ENCODE measurements around the gene FANCG. TPM values are rescaled to one million over a fixed set of nuclear protein-coding genes. Genes with fewer than 3 reads are reported as not detected.

FANCG gene
- total and polyA plus RNA-seq, 2 donors from 2014 or later = 13.5 to 13.8 TPM

DNA sequence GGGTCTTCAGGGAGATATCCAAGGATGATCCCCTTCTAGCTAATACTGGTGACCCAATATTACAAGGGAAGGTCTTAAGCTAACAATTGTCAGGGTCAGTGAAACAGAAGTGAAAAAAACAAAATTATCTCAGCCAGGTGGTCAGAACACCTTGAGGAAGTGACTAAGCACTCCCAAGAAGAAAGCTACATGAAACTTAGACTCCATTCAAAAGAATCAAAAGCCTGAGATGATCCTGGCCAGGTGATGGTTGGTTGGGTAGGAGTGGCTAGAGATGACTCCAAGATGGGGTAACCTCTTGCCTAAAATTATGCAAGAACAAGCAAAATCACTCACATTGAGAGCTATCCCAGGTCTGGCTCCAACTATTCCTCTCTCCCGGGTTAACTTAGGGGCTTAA is 12.7 kb downstream of the FANCG start:
- TF ChIP-seq, protein P1, sequence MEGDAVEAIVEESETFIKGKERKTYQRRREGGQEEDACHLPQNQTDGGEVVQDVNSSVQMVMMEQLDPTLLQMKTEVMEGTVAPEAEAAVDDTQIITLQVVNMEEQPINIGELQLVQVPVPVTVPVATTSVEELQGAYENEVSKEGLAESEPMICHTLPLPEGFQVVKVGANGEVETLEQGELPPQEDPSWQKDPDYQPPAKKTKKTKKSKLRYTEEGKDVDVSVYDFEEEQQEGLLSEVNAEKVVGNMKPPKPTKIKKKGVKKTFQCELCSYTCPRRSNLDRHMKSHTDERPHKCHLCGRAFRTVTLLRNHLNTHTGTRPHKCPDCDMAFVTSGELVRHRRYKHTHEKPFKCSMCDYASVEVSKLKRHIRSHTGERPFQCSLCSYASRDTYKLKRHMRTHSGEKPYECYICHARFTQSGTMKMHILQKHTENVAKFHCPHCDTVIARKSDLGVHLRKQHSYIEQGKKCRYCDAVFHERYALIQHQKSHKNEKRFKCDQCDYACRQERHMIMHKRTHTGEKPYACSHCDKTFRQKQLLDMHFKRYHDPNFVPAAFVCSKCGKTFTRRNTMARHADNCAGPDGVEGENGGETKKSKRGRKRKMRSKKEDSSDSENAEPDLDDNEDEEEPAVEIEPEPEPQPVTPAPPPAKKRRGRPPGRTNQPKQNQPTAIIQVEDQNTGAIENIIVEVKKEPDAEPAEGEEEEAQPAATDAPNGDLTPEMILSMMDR (IDR thresholded peaks at IDR 0.05; ENCODE audit: borderline replicate concordance, extremely low read depth, insufficient read depth) = no peak
- intact Hi-C loops (cut with DNase I) = no loop called here

DNA sequence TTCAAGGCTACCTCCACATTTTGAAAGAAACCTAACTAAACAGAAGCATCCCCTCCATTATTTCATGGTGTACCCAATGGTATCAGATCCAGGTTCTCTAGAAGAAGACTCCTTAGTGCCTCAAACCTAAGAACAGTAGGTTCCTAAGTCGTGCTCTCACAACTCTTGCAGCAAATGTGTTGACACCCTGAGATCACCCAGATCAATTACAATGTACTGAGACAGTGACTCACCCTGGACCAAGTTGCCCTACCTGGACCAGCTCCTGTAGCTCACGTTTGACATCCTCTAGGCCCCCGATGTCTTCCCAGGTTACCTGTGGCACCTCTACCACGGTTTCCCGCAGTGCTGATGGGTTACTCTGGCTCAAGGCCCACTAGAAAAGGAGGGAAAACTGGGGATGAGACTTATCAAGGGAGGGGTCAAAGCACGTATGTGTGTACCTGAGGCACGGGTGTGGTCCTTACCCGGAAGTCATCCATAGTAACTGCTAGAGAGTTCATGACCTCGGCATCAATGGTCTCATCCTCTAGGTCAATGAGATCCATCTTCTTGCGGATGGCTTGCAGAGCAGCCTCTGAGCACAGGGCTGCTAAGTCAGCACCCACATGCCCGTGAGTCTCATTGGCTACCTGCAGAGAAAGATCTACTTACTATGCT is 19.1 kb downstream of the FANCG start:
- Histone ChIP-seq H3K4me1 (ENCODE audit: control insufficient read depth in 2 of 3, insufficient read depth in 2 of 3, low read depth in 1 of 3, low read length in 3 of 3) (no peaks in the 10 kb centered on the region), H3K9ac (ENCODE audit: low read length in 3 of 3) (no peak overlapping the region), H3K4me3 (ENCODE audit: low read length in 3 of 3) (no peak overlapping the region), H3K36me3 (ENCODE audit: control insufficient read depth in 2 of 3, insufficient read depth in 3 of 3, low read length in 3 of 3) (peaks cover 50 to 96% (median 87%) of the 10 kb centered on the region in 3 donors), H3K27ac (ENCODE audit: low read depth in 2 of 2, low read length in 2 of 2) (no peak overlapping the region), H3K27me3 (ENCODE audit: control insufficient read depth, insufficient read depth, low read length) (no peaks in the 10 kb centered on the region), H3K9me3 (ENCODE audit: control insufficient read depth in 2 of 3, insufficient read depth in 1 of 3, low read length in 3 of 3) (no peaks in the 10 kb centered on the region)
- intact Hi-C loops (cut with DNase I) = no loop called here
- TF ChIP-seq, protein P1 (IDR thresholded peaks at IDR 0.05; ENCODE audit: borderline replicate concordance, extremely low read depth, insufficient read depth) = no peak
- DNase-seq (no peak), FAIRE-seq (no peak)

More for the DNA sequence above, 12.7 kb downstream of the FANCG start:
- FAIRE-seq (no peak), DNase-seq (no peak)
- H3K27ac ChIP-seq (ENCODE audit: low read depth in 2 of 2, low read length in 2 of 2) = no peak overlapping the region
- no peaks in the 10 kb centered on the region for H3K9me3 ChIP-seq (ENCODE audit: control insufficient read depth in 2 of 3, insufficient read depth in 1 of 3, low read length in 3 of 3)
- no peak overlapping the region for H3K4me3 ChIP-seq (ENCODE audit: low read length in 3 of 3)
- H3K4me1 ChIP-seq (ENCODE audit: control insufficient read depth in 2 of 3, insufficient read depth in 2 of 3, low read depth in 1 of 3, low read length in 3 of 3) = peaks cover 4 to 25% (median 23%) of the 10 kb centered on the region in 3 donors
- H3K27me3 ChIP-seq (ENCODE audit: control insufficient read depth, insufficient read depth, low read length) = no peaks in the 10 kb centered on the region
- H3K36me3 ChIP-seq (ENCODE audit: control insufficient read depth in 2 of 3, insufficient read depth in 3 of 3, low read length in 3 of 3) = peaks cover 39 to 59% (median 52%) of the 10 kb centered on the region in 3 donors
- H3K9ac ChIP-seq (ENCODE audit: low read length in 3 of 3) = no peak overlapping the region

DNA sequence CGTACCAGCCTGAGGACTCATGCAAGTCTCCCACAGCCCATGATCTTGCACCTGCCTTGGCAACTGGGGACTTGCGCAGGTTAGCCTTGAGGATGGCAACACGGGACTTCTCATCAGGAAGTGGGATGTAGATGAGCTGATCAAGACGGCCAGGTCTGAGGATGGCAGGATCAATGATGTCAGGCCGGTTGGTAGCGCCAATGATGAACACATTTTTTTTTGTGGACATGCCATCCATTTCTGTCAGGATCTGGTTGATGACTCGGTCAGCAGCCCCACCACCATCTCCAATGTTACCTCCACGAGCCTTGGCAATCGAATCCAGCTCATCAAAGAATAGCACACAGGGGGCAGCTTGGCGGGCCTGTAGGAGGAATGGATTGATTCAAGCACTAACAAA is 20.3 kb downstream of the FANCG start:
- TF ChIP-seq, protein P1 (IDR thresholded peaks at IDR 0.05; ENCODE audit: borderline replicate concordance, extremely low read depth, insufficient read depth) = no peak
- FAIRE-seq (no peak), DNase-seq (no peak)
- Histone ChIP-seq H3K9me3 (ENCODE audit: control insufficient read depth in 2 of 3, insufficient read depth in 1 of 3, low read length in 3 of 3) (no peaks in the 10 kb centered on the region), H3K36me3 (ENCODE audit: control insufficient read depth in 2 of 3, insufficient read depth in 3 of 3, low read length in 3 of 3) (peaks cover 43 to 88% (median 79%) of the 10 kb centered on the region in 3 donors), H3K4me1 (ENCODE audit: control insufficient read depth in 2 of 3, insufficient read depth in 2 of 3, low read depth in 1 of 3, low read length in 3 of 3) (no peaks in the 10 kb centered on the region), H3K4me3 (ENCODE audit: low read length in 3 of 3) (no peak overlapping the region), H3K27me3 (ENCODE audit: control insufficient read depth, insufficient read depth, low read length) (no peaks in the 10 kb centered on the region), H3K27ac (ENCODE audit: low read depth in 2 of 2, low read length in 2 of 2) (no peak overlapping the region), H3K9ac (ENCODE audit: low read length in 3 of 3) (no peak overlapping the region)
- intact Hi-C loops (cut with DNase I) = no loop called here

DNA sequence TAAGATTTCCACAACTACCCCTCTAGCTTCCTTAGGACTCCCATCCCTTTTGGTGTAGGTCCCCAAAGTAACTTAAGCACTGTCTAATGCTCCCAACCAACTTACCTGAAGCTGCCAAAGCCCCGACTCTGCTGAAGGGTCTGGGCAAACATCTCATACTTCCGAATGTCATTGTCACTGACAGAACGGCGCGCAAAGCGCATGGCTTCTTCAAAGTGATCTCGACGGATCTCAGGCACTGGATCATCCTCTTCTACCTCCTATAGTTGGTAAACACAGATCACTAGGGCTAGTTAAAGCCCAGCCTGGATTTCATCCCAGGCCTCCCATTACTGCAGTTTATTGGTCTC is 22.5 kb downstream of the FANCG start:
- Histone ChIP-seq H3K27ac (ENCODE audit: low read depth in 2 of 2, low read length in 2 of 2) (no peak overlapping the region), H3K36me3 (ENCODE audit: control insufficient read depth in 2 of 3, insufficient read depth in 3 of 3, low read length in 3 of 3) (peaks cover 25 to 67% (median 59%) of the 10 kb centered on the region in 3 donors), H3K9ac (ENCODE audit: low read length in 3 of 3) (no peak overlapping the region), H3K4me3 (ENCODE audit: low read length in 3 of 3) (no peak overlapping the region), H3K27me3 (ENCODE audit: control insufficient read depth, insufficient read depth, low read length) (no peaks in the 10 kb centered on the region), H3K4me1 (ENCODE audit: control insufficient read depth in 2 of 3, insufficient read depth in 2 of 3, low read depth in 1 of 3, low read length in 3 of 3) (no peaks in the 10 kb centered on the region), H3K9me3 (ENCODE audit: control insufficient read depth in 2 of 3, insufficient read depth in 1 of 3, low read length in 3 of 3) (no peaks in the 10 kb centered on the region)
- DNase-seq (no peak), FAIRE-seq (no peak)
- TF ChIP-seq, protein P1 (IDR thresholded peaks at IDR 0.05; ENCODE audit: borderline replicate concordance, extremely low read depth, insufficient read depth) = no peak
- intact Hi-C loops (cut with DNase I) = no loop called here

All from kidney (tissue), 14 donors.